Left ventricle myocardium inferior (tissue), 1 donor: Measurements from ENCODE around the gene RNF13. TPM values are rescaled to one million over a fixed set of nuclear protein-coding genes. Genes with fewer than 3 reads are reported as not detected.
"Not testable (repeated sequence)": the region's sequence is repeated elsewhere in the genome, so short reads cannot be mapped to it uniquely, and the experiment has no call there.

ENCODE experiments used
- DNase-seq: peaks from one replicate; pipeline ENCODE4 v3.0.0-alpha.2; 2020
- H3K27ac ChIP-seq: fragments of 200-600 bp; replicated peaks from 2 replicates; pipeline ENCODE4 v1.8.0; 2021
- H3K27me3 ChIP-seq: fragments of 200-600 bp; 2 replicates; pipeline ENCODE4 v1.8.0; 2021; ENCODE audit warnings: low read depth
- H3K36me3 ChIP-seq: fragments of 200-600 bp; 2 replicates; pipeline ENCODE4 v1.8.0; 2021
- H3K4me1 ChIP-seq: fragments of 200-600 bp; 2 replicates; pipeline ENCODE4 v1.8.0; 2021
- H3K4me3 ChIP-seq: fragments of 200-600 bp; 2 replicates; pipeline ENCODE4 v1.8.0; 2021; ENCODE audit warnings: mild to moderate bottlenecking, moderate library complexity
- H3K9me3 ChIP-seq: fragments of 200-600 bp; replicated peaks from 2 replicates; pipeline ENCODE4 v1.8.0; 2021
- CTCF ChIP-seq: fragments of 200-600 bp; IDR thresholded peaks from 2 replicates; pipeline ENCODE4 v1.8.0; 2021; ENCODE audit warnings: antibody characterized with exemption, mild to moderate bottlenecking, borderline replicate concordance
- intact Hi-C: fragments of 100-400 bp; cut with micrococcal nuclease; formaldehyde crosslinking; loops from one replicate; pipeline ENCODE4 v1.11.0; 2022
- total RNA-seq: library from RNA; stranded (reverse); fragmentation: NEBNext Ultra II Directional; extraction: Animal tissue kit (Norgen Biotek cat#: 25700); gene quantifications from one replicate; pipeline ENCODE4 v1.2.1, GENCODE V29; 2021
- donor health status: DM: no; HTN: yes; CAD: no; lungs with severe emphysema.

RNF13 gene
- total RNA-seq, 1 donor from 2014 or later: 47.7 TPM

- Histone ChIP-seq H3K4me3 (no peak overlapping the region), H3K27ac (no peak overlapping the region), H3K4me1 (peaks cover 17% of the 10 kb centered on the region), H3K27me3 (no peaks in the 10 kb centered on the region), H3K9me3 (peaks cover 18% of the 10 kb centered on the region), H3K36me3 (peaks cover 21% of the 10 kb centered on the region)
- no peak for DNase-seq
- TF ChIP-seq CTCF: no peak
- intact Hi-C loops: no loop called here
These were observed 120.0 kb downstream of the RNF13 start for GRCh38 chr3:149933008-149933407.

- Histone ChIP-seq H3K36me3 (peaks cover 12% of the 10 kb centered on the region), H3K9me3 (peaks cover 9% of the 10 kb centered on the region), H3K4me3 (no peak overlapping the region), H3K27ac (no peak overlapping the region), H3K27me3 (no peaks in the 10 kb centered on the region), H3K4me1 (peaks cover 22% of the 10 kb centered on the region)
- no peak for DNase-seq
- intact Hi-C loops: no loop called here
- no peak for TF ChIP-seq CTCF
These were observed 120.8 kb downstream of the RNF13 start for GRCh38 chr3:149933858-149934257.

- DNase-seq: peak; percentile 33
- H3K4me1 ChIP-seq: peaks cover 29% of the 10 kb centered on the region
- H3K4me3 ChIP-seq: no peak overlapping the region
- H3K27ac ChIP-seq: no peak overlapping the region
- intact Hi-C loops: no loop called here
- H3K36me3 ChIP-seq: peaks cover 6% of the 10 kb centered on the region
- H3K9me3 ChIP-seq: peaks cover 8% of the 10 kb centered on the region
- no peaks in the 10 kb centered on the region for H3K27me3 ChIP-seq
- no peak for TF ChIP-seq CTCF
These were observed 121.5 kb downstream of the RNF13 start for GRCh38 chr3:149934524-149934923.

GRCh38 chr3:149936812-149937230, 123.8 kb downstream of the RNF13 start:
- H3K4me1 ChIP-seq: peaks cover 36% of the 10 kb centered on the region
- peaks cover 8% of the 10 kb centered on the region for H3K9me3 ChIP-seq
- peak; percentile 84 for TF ChIP-seq CTCF
- no peaks in the 10 kb centered on the region for H3K27me3 ChIP-seq
- H3K4me3 ChIP-seq: peak overlapping the region; percentile 22
- peaks cover 6% of the 10 kb centered on the region for H3K36me3 ChIP-seq
- intact Hi-C loops: no loop called here
- no peak for DNase-seq
- H3K27ac ChIP-seq: no peak overlapping the region

- H3K27ac ChIP-seq, intact Hi-C loops, DNase-seq, H3K36me3 ChIP-seq, H3K4me3 ChIP-seq, H3K27me3 ChIP-seq: not testable (repeated sequence)
- Histone ChIP-seq H3K9me3 (peaks cover 13% of the 10 kb centered on the region), H3K4me1 (peaks cover 36% of the 10 kb centered on the region)
These were observed 125.5 kb downstream of the RNF13 start for GRCh38 chr3:149938392-149939055.

- no peaks in the 10 kb centered on the region for H3K27me3 ChIP-seq
- H3K4me3 ChIP-seq: no peak overlapping the region
- no peak for TF ChIP-seq CTCF
- peaks cover 25% of the 10 kb centered on the region for H3K9me3 ChIP-seq
- DNase-seq: no peak
- H3K36me3 ChIP-seq: peaks cover 6% of the 10 kb centered on the region
- H3K27ac ChIP-seq: no peak overlapping the region
- intact Hi-C loops: no loop called here
- H3K4me1 ChIP-seq: peaks cover 29% of the 10 kb centered on the region
These were observed 128.2 kb downstream of the RNF13 start for GRCh38 chr3:149941186-149941585.
